HepG2 (cell line): ENCODE measurements around the gene MEX3A. TPM values are rescaled to one million over a fixed set of nuclear protein-coding genes. Genes with fewer than 3 reads are reported as not detected.

ENCODE experiments used
- BCLAF1 ChIP-seq: fragments of 450-650 bp; IDR thresholded peaks from 2 replicates; pipeline ENCODE4 v1.6.1; 2017; ENCODE audit warnings: mild to moderate bottlenecking
- DNMT1 ChIP-seq: sonication (generic); formaldehyde crosslinking; IDR thresholded peaks from 2 replicates; pipeline ENCODE4 v1.5.1; 2020; ENCODE audit warnings: mild to moderate bottlenecking, missing genetic modification reagents
- DR1 ChIP-seq: sonication (generic); formaldehyde crosslinking; IDR thresholded peaks from 2 replicates; pipeline ENCODE4 v1.8.0; 2021; ENCODE audit warnings: mild to moderate bottlenecking, missing genetic modification reagents, inconsistent platforms
- ETV5 ChIP-seq: IDR thresholded peaks from 2 replicates; pipeline ENCODE4 v1.6.1; 2018; ENCODE audit warnings: missing biosample characterization, missing genetic modification reagents, inconsistent platforms, borderline replicate concordance
- KDM2A ChIP-seq: sonication (generic); formaldehyde crosslinking; IDR thresholded peaks from 2 replicates; pipeline ENCODE4 v1.4.0; 2020; ENCODE audit warnings: low read depth, missing genetic modification reagents, borderline replicate concordance
- MTA1 ChIP-seq: sonication (generic); formaldehyde crosslinking; IDR thresholded peaks from 2 replicates; pipeline ENCODE4 v1.4.0; 2020; ENCODE audit warnings: missing genetic modification reagents, mild to moderate bottlenecking, borderline replicate concordance
- MXD4 ChIP-seq: IDR thresholded peaks from 2 replicates; pipeline ENCODE4 v1.6.1; 2016; ENCODE audit warnings: mild to moderate bottlenecking, missing biosample characterization, missing genetic modification reagents
- PRMT3 ChIP-seq: sonication (generic); formaldehyde crosslinking; IDR thresholded peaks from 2 replicates; pipeline ENCODE4 v1.8.1; 2022; ENCODE audit warnings: low read depth, mild to moderate bottlenecking, moderate library complexity, missing genetic modification reagents, borderline replicate concordance
- TFE3 ChIP-seq: IDR thresholded peaks from 2 replicates; pipeline ENCODE4 v1.6.1; 2016
- TOE1 ChIP-seq: sonication (generic); formaldehyde crosslinking; IDR thresholded peaks from 2 replicates; pipeline ENCODE4 v1.4.0; 2020; ENCODE audit warnings: mild to moderate bottlenecking, missing genetic modification reagents
- ZBTB7A ChIP-seq: sonication (generic); formaldehyde crosslinking; IDR thresholded peaks from 2 replicates; pipeline ENCODE4 v1.8.0; 2022; ENCODE audit warnings: mild to moderate bottlenecking, missing genetic modification reagents
- ZFP36L2 ChIP-seq: sonication (generic); formaldehyde crosslinking; IDR thresholded peaks from 2 replicates; pipeline ENCODE4 v1.4.0; 2020; ENCODE audit warnings: missing genetic modification reagents
- ZKSCAN5 ChIP-seq: sonication (generic); formaldehyde crosslinking; IDR thresholded peaks from 2 replicates; pipeline ENCODE4 v1.5.1; 2020; ENCODE audit warnings: mild to moderate bottlenecking, missing genetic modification reagents
- ZNF256 ChIP-seq: sonication (generic); formaldehyde crosslinking; conservative IDR thresholded peaks from 2 replicates; pipeline ENCODE4 v1.4.0; 2020; ENCODE audit warnings: missing genetic modification reagents
- ZNF260 ChIP-seq: sonication (generic); formaldehyde crosslinking; IDR thresholded peaks from 2 replicates; pipeline ENCODE4 v1.4.0; 2020; ENCODE audit warnings: missing genetic modification reagents, low read depth, mild to moderate bottlenecking, borderline replicate concordance
- ZNF274 ChIP-seq: sonication (generic); formaldehyde crosslinking; IDR thresholded peaks from 2 replicates; pipeline ENCODE4 v1.5.1; 2020; ENCODE audit warnings: mild to moderate bottlenecking, missing genetic modification reagents
- ZNF546 ChIP-seq: sonication (generic); formaldehyde crosslinking; conservative IDR thresholded peaks from 2 replicates; pipeline ENCODE4 v1.8.1; 2023; ENCODE audit warnings: mild to moderate bottlenecking, missing genetic modification reagents
- ZNF619 ChIP-seq: sonication (generic); formaldehyde crosslinking; IDR thresholded peaks from 2 replicates; pipeline ENCODE4 v1.4.0; 2020; ENCODE audit warnings: mild to moderate bottlenecking, missing genetic modification reagents
- polyA plus RNA-seq, 8 experiments: library from polyadenylated mRNA; depleted of rRNA in 3 of 8; stranded (reverse) in 7 of 8; unstranded in 1 of 8; fragments of >200 nt; fragmentation: Illumina TruSeq in 4 of 8; extraction: Trizol in 4 of 8; gene quantifications; 2 replicates each; pipeline versions ENCODE4 v1.2.1 to v1.2.3, GENCODE V29; 2011 to 2016; ENCODE audit warnings: low read depth in 4 of 8, missing spikeins in 1 of 8, mixed read lengths in 1 of 8; ENCODE audit not compliant: insufficient read depth in 1 of 8
- total RNA-seq, 5 experiments: library from RNA; depleted of rRNA; stranded (reverse); fragments of >200 nt; fragmentation: Illumina TruSeq; extraction: Trizol; gene quantifications; 2 replicates each; pipeline ENCODE4 v1.2.3, GENCODE V29; 2016; ENCODE audit warnings: low read depth in 1 of 5
- TF ChIP-seq, protein P1 (sequence below): fragments of 450-650 bp; IDR thresholded peaks from 2 replicates; pipeline ENCODE4 v1.6.1; 2016
- TF ChIP-seq, protein P2 (sequence below): sonication (generic); formaldehyde crosslinking; conservative IDR thresholded peaks from 2 replicates; pipeline ENCODE4 v1.5.0; 2020; ENCODE audit warnings: missing genetic modification reagents
- TF ChIP-seq, protein P3 (sequence below): sonication (generic); formaldehyde crosslinking; IDR thresholded peaks from 2 replicates; pipeline ENCODE4 v1.9.0; 2021; ENCODE audit warnings: missing genetic modification reagents, mild to moderate bottlenecking, borderline replicate concordance

MEX3A gene
- total and polyA plus RNA-seq, 2 of the 13 experiments (the other 11 are each of a cell fraction or from before 2014, with no cell fraction given), result 7.6 to 9.1 TPM

DNA sequence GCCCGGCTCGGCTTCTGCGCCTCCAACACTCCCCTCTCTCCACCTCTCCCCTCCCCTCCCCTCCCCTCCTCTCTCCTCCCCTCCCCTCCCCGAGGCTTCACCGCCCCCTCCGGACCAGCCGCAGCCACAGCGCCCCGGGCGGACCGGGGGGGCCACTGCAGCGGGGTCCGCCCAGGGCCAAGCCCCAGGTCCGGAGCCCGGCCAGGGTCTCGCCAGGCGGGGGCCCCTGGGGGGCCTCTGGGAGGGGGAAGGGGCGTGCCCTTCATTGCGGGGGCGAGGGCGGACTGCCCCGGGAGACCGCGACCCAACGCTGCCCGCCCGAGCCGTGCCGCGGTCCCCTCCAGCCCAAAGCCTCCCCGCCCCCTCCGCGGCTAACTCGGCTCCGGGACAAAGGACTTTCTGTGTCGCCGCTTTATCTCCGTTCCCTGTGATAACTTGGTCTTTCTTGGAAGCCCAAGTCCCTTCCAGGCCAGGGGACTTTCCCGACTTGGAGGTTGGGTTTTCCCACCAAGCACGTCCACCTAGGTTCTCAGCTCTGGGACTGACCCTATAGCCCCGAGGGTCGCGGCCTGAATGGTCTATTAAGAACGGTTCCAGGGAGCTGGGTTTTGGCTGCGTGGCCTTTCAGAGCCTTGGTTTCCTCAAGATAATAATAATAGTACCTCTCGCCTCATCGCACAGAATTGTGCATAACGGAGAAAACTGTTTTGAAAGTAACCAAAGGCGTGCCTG, 28.3 kb downstream of the MEX3A start, which contains the start of gene UBQLN4 (continued):
- TF ChIP-seq ETV5 (no peak; the same call in 1 of the 2 replicates), KDM2A (no peak), DR1 (CRISPR knock-in tag) (no peak; the same call in 1 of the 2 replicates), ZNF546 (CRISPR knock-in tag) (no peak), ZNF619 (CRISPR knock-in tag) (no peak), ZKSCAN5 (no peak), ZNF256 (CRISPR knock-in tag) (no peak), TFE3 (CRISPR knock-in tag) (no peak), BCLAF1 (no peak), MXD4 (CRISPR knock-in tag) (no peak; the same call in 1 of the 2 replicates), ZFP36L2 (CRISPR knock-in tag) (no peak), PRMT3 (CRISPR knock-in tag) (0 out of 2 replicates have a peak, but pooled peaks have one; percentile 41), TOE1 (CRISPR knock-in tag) (no peak), DNMT1 (CRISPR knock-in tag) (no peak), MTA1 (no peak), ZNF274 (CRISPR knock-in tag) (no peak), ZBTB7A (CRISPR knock-in tag) (no peak; the same call in 1 of the 2 replicates), ZNF260 (CRISPR knock-in tag) (no peak)
- TF ChIP-seq, protein P1, sequence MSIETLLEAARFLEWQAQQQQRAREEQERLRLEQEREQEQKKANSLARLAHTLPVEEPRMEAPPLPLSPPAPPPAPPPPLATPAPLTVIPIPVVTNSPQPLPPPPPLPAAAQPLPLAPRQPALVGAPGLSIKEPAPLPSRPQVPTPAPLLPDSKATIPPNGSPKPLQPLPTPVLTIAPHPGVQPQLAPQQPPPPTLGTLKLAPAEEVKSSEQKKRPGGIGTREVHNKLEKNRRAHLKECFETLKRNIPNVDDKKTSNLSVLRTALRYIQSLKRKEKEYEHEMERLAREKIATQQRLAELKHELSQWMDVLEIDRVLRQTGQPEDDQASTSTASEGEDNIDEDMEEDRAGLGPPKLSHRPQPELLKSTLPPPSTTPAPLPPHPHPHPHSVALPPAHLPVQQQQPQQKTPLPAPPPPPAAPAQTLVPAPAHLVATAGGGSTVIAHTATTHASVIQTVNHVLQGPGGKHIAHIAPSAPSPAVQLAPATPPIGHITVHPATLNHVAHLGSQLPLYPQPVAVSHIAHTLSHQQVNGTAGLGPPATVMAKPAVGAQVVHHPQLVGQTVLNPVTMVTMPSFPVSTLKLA, result no peak
- TF ChIP-seq, protein P2, sequence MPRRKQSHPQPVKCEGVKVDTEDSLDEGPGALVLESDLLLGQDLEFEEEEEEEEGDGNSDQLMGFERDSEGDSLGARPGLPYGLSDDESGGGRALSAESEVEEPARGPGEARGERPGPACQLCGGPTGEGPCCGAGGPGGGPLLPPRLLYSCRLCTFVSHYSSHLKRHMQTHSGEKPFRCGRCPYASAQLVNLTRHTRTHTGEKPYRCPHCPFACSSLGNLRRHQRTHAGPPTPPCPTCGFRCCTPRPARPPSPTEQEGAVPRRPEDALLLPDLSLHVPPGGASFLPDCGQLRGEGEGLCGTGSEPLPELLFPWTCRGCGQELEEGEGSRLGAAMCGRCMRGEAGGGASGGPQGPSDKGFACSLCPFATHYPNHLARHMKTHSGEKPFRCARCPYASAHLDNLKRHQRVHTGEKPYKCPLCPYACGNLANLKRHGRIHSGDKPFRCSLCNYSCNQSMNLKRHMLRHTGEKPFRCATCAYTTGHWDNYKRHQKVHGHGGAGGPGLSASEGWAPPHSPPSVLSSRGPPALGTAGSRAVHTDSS (CRISPR knock-in tag), result no peak
- TF ChIP-seq, protein P3, sequence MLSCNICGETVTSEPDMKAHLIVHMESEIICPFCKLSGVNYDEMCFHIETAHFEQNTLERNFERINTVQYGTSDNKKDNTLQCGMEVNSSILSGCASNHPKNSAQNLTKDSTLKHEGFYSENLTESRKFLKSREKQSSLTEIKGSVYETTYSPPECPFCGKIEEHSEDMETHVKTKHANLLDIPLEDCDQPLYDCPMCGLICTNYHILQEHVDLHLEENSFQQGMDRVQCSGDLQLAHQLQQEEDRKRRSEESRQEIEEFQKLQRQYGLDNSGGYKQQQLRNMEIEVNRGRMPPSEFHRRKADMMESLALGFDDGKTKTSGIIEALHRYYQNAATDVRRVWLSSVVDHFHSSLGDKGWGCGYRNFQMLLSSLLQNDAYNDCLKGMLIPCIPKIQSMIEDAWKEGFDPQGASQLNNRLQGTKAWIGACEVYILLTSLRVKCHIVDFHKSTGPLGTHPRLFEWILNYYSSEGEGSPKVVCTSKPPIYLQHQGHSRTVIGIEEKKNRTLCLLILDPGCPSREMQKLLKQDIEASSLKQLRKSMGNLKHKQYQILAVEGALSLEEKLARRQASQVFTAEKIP (CRISPR knock-in tag), result no peak
